Suprapubic skin (tissue), 4 donors: ENCODE data around the gene MGARP. TPM values are rescaled to one million over a fixed set of nuclear protein-coding genes. Genes with fewer than 3 reads are reported as not detected.

Experiments used
- DNase-seq, 2 donors: peaks; one replicate each; pipeline ENCODE4 v3.0.0-alpha.2; 2019; ENCODE audit warnings: low spot score in 2 of 2
- H3K27ac ChIP-seq: fragments of 200-600 bp; sonication (generic); one replicate; pipeline ENCODE4 v1.5.1; 2019
- H3K27me3 ChIP-seq: fragments of 200-600 bp; sonication (generic); one replicate; pipeline ENCODE4 v1.5.1; 2019
- H3K36me3 ChIP-seq: fragments of 200-600 bp; sonication (generic); one replicate; pipeline ENCODE4 v1.5.1; 2019
- H3K4me1 ChIP-seq: fragments of 200-600 bp; sonication (generic); one replicate; pipeline ENCODE4 v1.5.1; 2019
- H3K4me3 ChIP-seq: fragments of 200-600 bp; sonication (generic); one replicate; pipeline ENCODE4 v1.5.1; 2019; ENCODE audit warnings: mild to moderate bottlenecking
- H3K9me3 ChIP-seq: fragments of 200-600 bp; sonication (generic); one replicate; pipeline ENCODE4 v1.5.1; 2019
- EP300 ChIP-seq: sonication (generic); formaldehyde crosslinking; IDR thresholded peaks from one replicate; pipeline ENCODE4 v1.6.1; 2017; ENCODE audit warnings: antibody characterized with exemption
- POLR2A ChIP-seq, 2 donors: fragments of 450-650 bp; IDR thresholded peaks; one replicate each; pipeline ENCODE4 v1.6.1; 2017; ENCODE audit warnings: antibody characterized with exemption in 2 of 2, mild to moderate bottlenecking in 2 of 2, moderate library complexity in 2 of 2
- POLR2AphosphoS5 ChIP-seq, 3 donors: sonication (generic); formaldehyde crosslinking; IDR thresholded peaks; one replicate each; pipeline ENCODE4 v1.6.1; 2017; ENCODE audit warnings: antibody characterized with exemption in 3 of 3
- WGBS: methylation state at CpG from one replicate; pipeline ENCODE4 v1.1.5; 2018; 5-methylcytosine and 5-hydroxymethylcytosine counted together
- total RNA-seq, 4 donors: library from RNA; depleted of rRNA; stranded (reverse); fragments of >200 nt; gene quantifications; one replicate each; pipeline ENCODE4 v1.1.0, GENCODE V29; 2016
- TF ChIP-seq, protein P1 (sequence below), 2 donors: fragments of 200-600 bp in 1 of 2; fragments of 450-650 bp in 1 of 2; sonication (generic) in 1 of 2; IDR thresholded peaks; one replicate each; pipeline ENCODE4 v1.5.1; 2016 to 2019; ENCODE audit warnings: antibody characterized with exemption in 2 of 2, mild to moderate bottlenecking in 1 of 2, moderate library complexity in 1 of 2

Gene MGARP
- total RNA-seq, 4 donors from 2014 or later, result 0.36 to 0.60 TPM; not detected in 2

DNA sequence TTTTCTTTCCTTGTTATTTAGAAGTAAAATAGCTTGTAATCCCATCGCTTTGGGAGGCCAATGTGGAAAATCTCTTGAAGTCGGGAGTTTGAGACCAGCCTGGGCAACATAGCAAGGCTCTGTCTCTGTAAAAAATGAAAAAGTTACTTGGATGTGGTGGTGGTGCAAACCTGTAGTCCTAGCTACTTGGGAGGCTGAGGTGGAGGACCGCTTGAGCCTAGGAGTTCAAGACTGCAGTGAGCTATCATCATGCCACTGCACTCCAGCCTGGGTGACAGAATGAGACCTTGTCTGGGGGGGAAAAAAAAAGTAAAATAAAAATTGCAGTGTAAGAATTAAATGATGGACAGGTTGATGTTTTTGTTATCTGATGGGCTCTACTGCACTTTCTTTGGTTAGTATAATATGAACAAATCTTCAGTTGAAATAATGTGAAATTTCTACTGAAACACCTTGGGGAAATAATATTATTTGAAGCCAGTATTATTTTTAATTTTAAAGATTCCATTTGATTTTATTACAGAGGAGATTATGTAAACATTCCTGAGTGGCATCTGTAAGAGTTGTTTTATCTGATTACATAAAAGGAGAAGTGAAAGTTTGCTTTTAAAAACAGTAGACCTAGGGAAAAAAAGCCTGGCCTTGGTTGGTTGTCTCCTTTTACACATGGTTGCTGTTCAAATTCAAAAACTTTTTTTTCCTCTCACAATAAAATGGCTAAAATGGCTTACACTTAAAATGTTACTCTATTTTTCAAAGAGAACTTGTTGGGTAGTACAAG lies 32.7 kb upstream of the MGARP start:
- H3K4me1 ChIP-seq, result peaks cover 29% of the 10 kb centered on the region
- no peak for DNase-seq
- no peak overlapping the region for H3K27ac ChIP-seq
- no peaks in the 10 kb centered on the region for H3K36me3 ChIP-seq
- 94% methylated on average over 3 of the region's 3 CpGs for WGBS
- no peak overlapping the region for H3K4me3 ChIP-seq
- no peaks in the 10 kb centered on the region for H3K9me3 ChIP-seq
- TF ChIP-seq POLR2A (IDR thresholded peaks at IDR 0.05) (no peak), POLR2AphosphoS5 (IDR thresholded peaks at IDR 0.05) (no peak), EP300 (no peak)
- TF ChIP-seq, protein P1, sequence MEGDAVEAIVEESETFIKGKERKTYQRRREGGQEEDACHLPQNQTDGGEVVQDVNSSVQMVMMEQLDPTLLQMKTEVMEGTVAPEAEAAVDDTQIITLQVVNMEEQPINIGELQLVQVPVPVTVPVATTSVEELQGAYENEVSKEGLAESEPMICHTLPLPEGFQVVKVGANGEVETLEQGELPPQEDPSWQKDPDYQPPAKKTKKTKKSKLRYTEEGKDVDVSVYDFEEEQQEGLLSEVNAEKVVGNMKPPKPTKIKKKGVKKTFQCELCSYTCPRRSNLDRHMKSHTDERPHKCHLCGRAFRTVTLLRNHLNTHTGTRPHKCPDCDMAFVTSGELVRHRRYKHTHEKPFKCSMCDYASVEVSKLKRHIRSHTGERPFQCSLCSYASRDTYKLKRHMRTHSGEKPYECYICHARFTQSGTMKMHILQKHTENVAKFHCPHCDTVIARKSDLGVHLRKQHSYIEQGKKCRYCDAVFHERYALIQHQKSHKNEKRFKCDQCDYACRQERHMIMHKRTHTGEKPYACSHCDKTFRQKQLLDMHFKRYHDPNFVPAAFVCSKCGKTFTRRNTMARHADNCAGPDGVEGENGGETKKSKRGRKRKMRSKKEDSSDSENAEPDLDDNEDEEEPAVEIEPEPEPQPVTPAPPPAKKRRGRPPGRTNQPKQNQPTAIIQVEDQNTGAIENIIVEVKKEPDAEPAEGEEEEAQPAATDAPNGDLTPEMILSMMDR (IDR thresholded peaks at IDR 0.05), result no peak
- H3K27me3 ChIP-seq, result no peaks in the 10 kb centered on the region

DNA sequence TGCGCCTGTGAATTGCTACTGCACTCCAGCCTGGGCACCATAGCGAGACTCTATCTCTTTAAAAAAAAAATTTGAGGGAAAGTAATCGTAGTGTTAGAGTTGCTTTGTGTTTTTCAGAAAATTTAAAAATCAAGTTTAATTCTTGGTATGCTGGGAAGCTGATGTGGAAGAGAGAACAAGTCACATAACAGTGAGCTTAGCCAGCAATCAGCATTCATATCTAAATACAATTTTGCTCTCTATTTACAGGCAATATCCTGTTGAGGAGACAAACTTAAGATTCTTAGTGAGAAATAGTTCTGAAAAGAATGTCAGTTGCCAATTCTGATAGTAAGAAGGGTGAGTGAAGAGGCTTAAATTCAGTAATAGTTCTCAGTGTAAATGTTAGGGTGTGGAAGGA lies 31.9 kb upstream of the MGARP start:
- no peaks in the 10 kb centered on the region for H3K36me3 ChIP-seq
- DNase-seq, result no peak
- no peak overlapping the region for H3K4me3 ChIP-seq
- TF ChIP-seq POLR2AphosphoS5 (IDR thresholded peaks at IDR 0.05), result no peak
- no peak for TF ChIP-seq POLR2A (IDR thresholded peaks at IDR 0.05)
- TF ChIP-seq EP300, result no peak
- TF ChIP-seq, protein P1 (IDR thresholded peaks at IDR 0.05), result no peak
- no peaks in the 10 kb centered on the region for H3K9me3 ChIP-seq
- 71% methylated on average over 3 of the region's 3 CpGs for WGBS
- no peak overlapping the region for H3K27ac ChIP-seq
- no peaks in the 10 kb centered on the region for H3K27me3 ChIP-seq
- H3K4me1 ChIP-seq, result peaks cover 27% of the 10 kb centered on the region

DNA sequence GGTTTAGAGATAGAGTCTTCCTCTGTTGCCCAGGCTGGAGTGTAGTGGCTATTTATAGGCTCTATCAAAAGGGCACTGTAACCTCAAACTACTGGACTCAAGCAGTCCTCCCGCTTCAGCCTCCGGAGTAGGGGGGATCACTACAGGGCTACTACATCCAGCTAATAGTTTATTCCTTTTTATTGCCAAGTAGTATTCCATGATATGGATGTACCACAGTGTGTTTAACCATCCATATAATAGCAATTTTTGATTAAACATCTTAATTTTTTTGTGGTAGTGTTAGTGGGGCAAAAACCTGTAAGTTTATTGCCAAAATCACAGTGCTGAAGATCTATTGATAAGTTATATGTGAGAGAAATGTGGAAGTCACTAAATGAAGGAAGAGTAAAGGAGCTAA lies 24.9 kb upstream of the MGARP start:
- Histone ChIP-seq H3K4me3 (no peak overlapping the region), H3K9me3 (no peaks in the 10 kb centered on the region), H3K36me3 (no peaks in the 10 kb centered on the region), H3K27ac (no peak overlapping the region), H3K4me1 (peaks cover 27% of the 10 kb centered on the region), H3K27me3 (no peaks in the 10 kb centered on the region)
- TF ChIP-seq POLR2AphosphoS5 (IDR thresholded peaks at IDR 0.05), result no peak
- TF ChIP-seq, protein P1 (IDR thresholded peaks at IDR 0.05), result no peak
- no peak for TF ChIP-seq EP300
- no peak for TF ChIP-seq POLR2A (IDR thresholded peaks at IDR 0.05)
- DNase-seq, result no peak
- 97% methylated on average over 2 of the region's 2 CpGs for WGBS

DNA sequence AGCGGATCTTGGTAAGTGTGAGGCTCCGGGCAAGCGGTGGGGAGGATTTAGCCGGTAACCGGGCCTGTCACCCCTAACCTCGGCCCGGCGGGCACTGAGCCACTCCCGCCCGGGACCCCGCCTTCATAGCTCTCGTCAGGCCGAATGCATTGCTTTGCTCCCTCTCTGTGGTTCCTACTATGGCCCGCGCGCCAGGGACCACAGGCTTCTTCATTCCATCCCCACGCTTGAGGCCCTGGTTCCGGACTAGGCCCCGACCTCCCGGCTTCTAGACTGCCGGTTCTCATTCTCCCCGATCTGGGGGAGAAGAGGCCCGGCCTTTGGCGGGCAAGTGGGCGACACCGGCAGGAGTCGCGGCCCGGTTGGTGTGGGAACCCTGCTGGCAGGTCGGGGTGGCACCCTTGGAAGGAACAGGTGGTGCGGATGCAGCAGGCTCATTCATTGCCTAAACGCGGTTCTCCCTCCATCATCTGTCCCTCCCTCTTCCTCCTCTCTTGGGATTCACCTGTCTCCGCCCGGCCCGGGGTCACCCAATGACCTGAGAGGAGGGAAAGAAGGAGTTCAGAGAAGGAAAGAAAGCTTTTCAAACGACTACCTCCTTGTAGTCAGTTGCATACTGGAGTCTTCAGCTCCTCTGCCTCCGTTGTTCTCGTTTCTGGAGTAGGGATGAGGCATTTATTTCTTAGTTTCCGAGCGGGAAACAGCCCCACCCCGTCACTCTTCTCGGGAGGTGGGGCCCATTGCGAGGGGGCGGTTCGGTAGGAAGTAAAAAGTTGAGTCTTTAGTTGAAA lies 22.0 kb upstream of the MGARP start, which contains the start of gene NDUFC1:
TSS of gene NDUFC1 (minus strand) at position 657 of the 791 bp plus-strand sequence. CDS start 6,679 bp downstream, outside the sequence.
- 1% methylated on average over 25 of the region's 46 CpGs for WGBS
- no peaks in the 10 kb centered on the region for H3K9me3 ChIP-seq
- peaks cover 30% of the 10 kb centered on the region for H3K4me1 ChIP-seq
- peak; percentile 79 to 81 for DNase-seq
- TF ChIP-seq POLR2AphosphoS5 (IDR thresholded peaks at IDR 0.05) (peak in 1 of 3 donors; percentile 8), POLR2A (IDR thresholded peaks at IDR 0.05) (peak in 1 of 2 donors; percentile 57), EP300 (no peak)
- TF ChIP-seq, protein P1 (IDR thresholded peaks at IDR 0.05), result no peak
- no peaks in the 10 kb centered on the region for H3K27me3 ChIP-seq
- peak within 1 kb of the TSS; percentile 97 for H3K27ac ChIP-seq
- no peaks in the 10 kb centered on the region for H3K36me3 ChIP-seq
- peak within 1 kb of the TSS; percentile 95 for H3K4me3 ChIP-seq
